ENCODE data around the gene C3AR1. TPM values are rescaled to one million over a fixed set of nuclear protein-coding genes. Genes with fewer than 3 reads are reported as not detected.

The C3AR1 gene
- 0.16 TPM in 1 of 2 replicates, not detected in the other for total RNA-seq

GRCh38 chr12:8065991-8066594, at the start of gene C3AR1:
C3AR1 (minus strand) TSS chr12:8066359; CDS start chr12:8060185, 6,174 bp downstream.

DNA sequence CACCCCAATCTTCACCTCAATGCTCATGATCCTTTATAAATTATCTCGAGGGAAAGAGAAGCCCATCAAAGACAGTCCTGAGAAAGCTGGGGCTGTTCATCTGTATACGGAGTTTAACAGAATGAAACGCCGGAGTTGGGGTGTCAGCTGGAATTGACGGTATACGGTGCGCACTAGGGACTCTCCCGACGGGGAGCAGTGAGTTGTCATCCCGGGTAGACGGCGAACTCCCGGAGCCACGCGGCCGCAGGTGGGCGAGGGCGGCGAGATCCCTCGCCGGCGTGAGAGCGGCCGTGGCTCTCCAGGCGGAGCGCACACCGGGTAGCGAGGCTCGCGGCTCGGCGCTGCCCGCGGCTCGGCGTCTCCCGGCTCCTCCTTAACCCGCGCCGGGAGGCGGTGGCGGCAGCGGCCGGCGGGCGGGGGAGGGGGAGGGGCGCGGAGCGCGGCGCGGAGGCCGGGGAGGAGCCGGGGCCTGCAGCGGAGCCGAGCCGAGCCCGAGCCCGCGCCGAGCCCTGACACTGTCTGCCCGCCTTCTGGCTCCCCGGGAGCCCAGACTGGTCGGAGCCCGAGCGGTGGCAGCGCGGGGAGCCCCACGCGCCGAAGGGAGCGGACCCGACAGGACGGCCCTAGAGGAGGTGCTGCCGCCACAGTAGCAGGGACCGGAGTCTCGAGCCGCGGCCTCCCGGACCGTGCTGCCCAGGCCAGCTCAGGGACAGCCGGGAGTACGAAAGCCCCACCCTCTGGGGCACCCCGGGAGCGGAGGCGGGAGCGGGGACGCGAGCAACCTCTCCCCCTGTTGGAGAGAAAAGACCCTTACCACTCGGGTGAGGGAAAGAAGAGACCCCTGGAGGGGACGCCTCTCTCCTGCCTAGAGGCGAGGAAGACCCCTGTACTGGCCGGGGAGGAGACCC, 33.7 kb downstream of the C3AR1 start, which contains the start of gene FOXJ2:
TSS of gene FOXJ2 (plus strand) at position 475 of the 911 bp plus-strand sequence. CDS start 7,117 bp downstream, outside the sequence.

Other genes starting within 250 kb of the C3AR1 start
- gene SLC2A14, start 193.4 kb downstream of the C3AR1 start, total RNA-seq: 0.16 and 0.24 TPM in 2 replicates
- 74.5 and 75.3 TPM in 2 replicates for gene SLC2A3, start 130.2 kb downstream of the C3AR1 start, total RNA-seq
- 13.0 and 13.6 TPM in 2 replicates for gene FOXJ2, start 33.6 kb downstream of the C3AR1 start, total RNA-seq
- gene NECAP1, start 15.9 kb upstream of the C3AR1 start, total RNA-seq: 47.2 and 53.1 TPM in 2 replicates
- 0.81 TPM in 1 of 2 replicates, not detected in the other for gene CLEC4A, start 57.3 kb upstream of the C3AR1 start, total RNA-seq
- gene ZNF705A, start 90.7 kb upstream of the C3AR1 start, total RNA-seq: not detected in 2 replicates
- 0.12 and 0.16 TPM in 2 replicates for gene FAM90A1, start 161.3 kb upstream of the C3AR1 start, total RNA-seq

Measured in hair follicle dermal papilla cell (primary cell).